A673 (cell line): ENCODE results near the gene BAIAP2L2. TPM values are rescaled to one million over a fixed set of nuclear protein-coding genes. Genes with fewer than 3 reads are reported as not detected.

Source experiments
- BruUV-seq: library from RNA; stranded (reverse); fragments of 400-500 nt; replicated peaks from 2 replicates; lab custom pipeline; 2021; lab: Mats Ljungman, UMichigan
- CTCF ChIA-PET: fragments of 300-600 bp; sonication (Branson Sonifier 250); formaldehyde crosslinking; loops from one replicate; lab custom pipeline; 2022; ENCODE audit warnings: antibody characterized with exemption; lab: Charles Lee
- POLR2A ChIA-PET: fragments of 300-600 bp; sonication (Branson Sonifier 250); formaldehyde crosslinking; loops from one replicate; lab custom pipeline; 2022; ENCODE audit warnings: antibody characterized with exemption; ENCODE audit not compliant: low non-redundant PET; lab: Charles Lee
- DNase-seq: peaks from one replicate; pipeline ENCODE4 v3.0.0-alpha.2; 2015; ENCODE audit warnings: low spot score
- H3K27ac ChIP-seq: fragments of 200-600 bp; sonication (generic); 2 replicates; pipeline ENCODE4 v1.5.1; 2016; ENCODE audit warnings: mixed run types, low read depth, mild to moderate bottlenecking, mixed read lengths, antibody characterized with exemption, low read length; ENCODE audit not compliant: poor library complexity, severe bottlenecking
- H3K27me3 ChIP-seq: fragments of 200-600 bp; sonication (generic); replicated peaks from 2 replicates; pipeline ENCODE4 v1.6.1; 2017; ENCODE audit warnings: mixed run types, low read depth, mild to moderate bottlenecking, mixed read lengths, antibody characterized with exemption, low read length; ENCODE audit not compliant: insufficient read depth, poor library complexity
- H3K36me3 ChIP-seq: fragments of 200-600 bp; sonication (generic); 2 replicates; pipeline ENCODE4 v1.6.1; 2016; ENCODE audit warnings: mixed run types, mild to moderate bottlenecking, mixed read lengths, antibody characterized with exemption, low read length; ENCODE audit not compliant: insufficient read depth, poor library complexity, severe bottlenecking
- H3K4me1 ChIP-seq: fragments of 200-600 bp; sonication (generic); 2 replicates; pipeline ENCODE4 v1.6.1; 2017; ENCODE audit warnings: mixed run types, mild to moderate bottlenecking, mixed read lengths, antibody characterized with exemption, low read length; ENCODE audit not compliant: insufficient read depth, poor library complexity, severe bottlenecking
- H3K4me3 ChIP-seq: fragments of 200-600 bp; sonication (generic); 2 replicates; pipeline ENCODE4 v1.5.1; 2016; ENCODE audit warnings: low read depth, mixed run types, mild to moderate bottlenecking, mixed read lengths, low read length; ENCODE audit not compliant: poor library complexity, severe bottlenecking
- H3K9me3 ChIP-seq: fragments of 200-600 bp; sonication (generic); 2 replicates; pipeline ENCODE4 v1.6.1; 2016; ENCODE audit warnings: mixed run types, low read depth, mild to moderate bottlenecking, mixed read lengths, antibody characterized with exemption, low read length; ENCODE audit not compliant: poor library complexity, severe bottlenecking
- CTCF ChIP-seq: fragments of 300-800, 200-600 bp; sonication (generic); conservative IDR thresholded peaks from 2 replicates; pipeline ENCODE4 v1.5.1; 2017; ENCODE audit warnings: low read depth, mild to moderate bottlenecking, antibody characterized with exemption, low read length, moderate library complexity, mixed read lengths
- EZH2 ChIP-seq: fragments of 200-600 bp; sonication (generic); IDR thresholded peaks from 2 replicates; pipeline ENCODE4 v1.6.1; 2017; ENCODE audit warnings: borderline replicate concordance, low read depth, mild to moderate bottlenecking, mixed read lengths, antibody characterized with exemption, low read length; ENCODE audit not compliant: poor library complexity, severe bottlenecking
- intact Hi-C: fragments of 100-400 bp; cut with micrococcal nuclease; formaldehyde crosslinking; loops from one replicate; pipeline ENCODE4 v1.10.0; 2022; ENCODE audit not compliant: unreplicated experiment
- total RNA-seq: library from RNA; stranded (reverse); gene quantifications from 2 replicates; pipeline ENCODE4 v1.2.3, GENCODE V29; 2021

The BAIAP2L2 gene
- total RNA-seq, 1 experiment from 2014 or later: 2.5 TPM

GRCh38 chr22:38144025-38144405 is 33.5 kb upstream of the BAIAP2L2 start:
- no peak for DNase-seq
- CTCF ChIA-PET: no interaction called here
- BruUV-seq: no TSS peak
- no peaks in the 10 kb centered on the region for H3K4me1 ChIP-seq
- POLR2A ChIA-PET: interaction anchor here (0.6 kb wide), 1 partner anchor 57 kb away, joined by 4 read pairs; no protein-coding TSS in a partner anchor
- no peaks in the 10 kb centered on the region for H3K27me3 ChIP-seq
- H3K36me3 ChIP-seq: no peaks in the 10 kb centered on the region
- H3K27ac ChIP-seq: no peak overlapping the region
- no peak overlapping the region for H3K4me3 ChIP-seq
- intact Hi-C loops: no loop called here
- H3K9me3 ChIP-seq: no peaks in the 10 kb centered on the region
- TF ChIP-seq EZH2 (no peak), CTCF (no peak)

GRCh38 chr22:38142606-38143005 is 32.1 kb upstream of the BAIAP2L2 start:
- ChIA-PET CTCF (no interaction called here), POLR2A (no interaction called here)
- intact Hi-C loops: no loop called here

GRCh38 chr22:38141217-38141973 is 30.9 kb upstream of the BAIAP2L2 start:
- H3K27me3 ChIP-seq: no peaks in the 10 kb centered on the region
- TF ChIP-seq EZH2: no peak
- TF ChIP-seq CTCF: no peak
- ChIA-PET CTCF (no interaction called here), POLR2A (no interaction called here)
- H3K27ac ChIP-seq: no peak overlapping the region
- H3K9me3 ChIP-seq: no peaks in the 10 kb centered on the region
- intact Hi-C loops: no loop called here
- DNase-seq: no peak
- H3K36me3 ChIP-seq: no peaks in the 10 kb centered on the region
- H3K4me1 ChIP-seq: no peaks in the 10 kb centered on the region
- no TSS peak for BruUV-seq
- no peak overlapping the region for H3K4me3 ChIP-seq

More at GRCh38 chr22:38142606-38143005, 32.1 kb upstream of the BAIAP2L2 start:
- Histone ChIP-seq H3K4me3 (no peak overlapping the region), H3K27ac (no peak overlapping the region), H3K36me3 (no peaks in the 10 kb centered on the region), H3K4me1 (no peaks in the 10 kb centered on the region), H3K9me3 (no peaks in the 10 kb centered on the region), H3K27me3 (no peaks in the 10 kb centered on the region)
- no TSS peak for BruUV-seq
- DNase-seq: no peak
- TF ChIP-seq CTCF: no peak
